GM04503 (cell line): Measurements from ENCODE around the gene CYP26B1.

Experiments used
- DNase-seq: peaks from one replicate; pipeline ENCODE4 v3.0.0-alpha.2; 2012; ENCODE audit warnings: low read depth

The CYP26B1 gene

GRCh38 chr2:72147303-72147971 is at the start of gene CYP26B1:
Gene CYP26B1 (minus strand): TSS chr2:72147862. CDS start chr2:72147834, 28 bp downstream.
- DNase-seq, result no peak

GRCh38 chr2:72193723-72194122 is 46.1 kb upstream of the CYP26B1 start:
- DNase-seq, result no peak

GRCh38 chr2:72191441-72191840 is 43.8 kb upstream of the CYP26B1 start:
- DNase-seq, result no peak

- no peak for DNase-seq
Observed at GRCh38 chr2:72185206-72185605, 37.5 kb upstream of the CYP26B1 start.

- no peak for DNase-seq
Observed at GRCh38 chr2:72183466-72183865, 35.8 kb upstream of the CYP26B1 start.

- no peak for DNase-seq
Observed at GRCh38 chr2:72183016-72183415, 35.4 kb upstream of the CYP26B1 start.

- no peak for DNase-seq
Observed at GRCh38 chr2:72182547-72182946, 34.9 kb upstream of the CYP26B1 start.

- DNase-seq, result no peak
Observed at GRCh38 chr2:72181616-72182015, 34.0 kb upstream of the CYP26B1 start.

- DNase-seq, result no peak
Observed at GRCh38 chr2:72180351-72180750, 32.7 kb upstream of the CYP26B1 start.

GRCh38 chr2:72178551-72178950 is 30.9 kb upstream of the CYP26B1 start:
- no peak for DNase-seq

GRCh38 chr2:72176281-72176680 is 28.6 kb upstream of the CYP26B1 start:
- DNase-seq, result no peak

GRCh38 chr2:72175636-72176035 is 28.0 kb upstream of the CYP26B1 start:
- no peak for DNase-seq

- no peak for DNase-seq
Observed at GRCh38 chr2:72173640-72174321, 26.1 kb upstream of the CYP26B1 start.

- DNase-seq, result no peak
Observed at GRCh38 chr2:72172478-72172877, 24.8 kb upstream of the CYP26B1 start.

- no peak for DNase-seq
Observed at GRCh38 chr2:72166279-72166678, 18.6 kb upstream of the CYP26B1 start.

GRCh38 chr2:72165792-72166191 is 18.1 kb upstream of the CYP26B1 start:
- no peak for DNase-seq

GRCh38 chr2:72162574-72162973 is 14.9 kb upstream of the CYP26B1 start:
- no peak for DNase-seq

- DNase-seq, result no peak
Observed at GRCh38 chr2:72159211-72159993, 11.7 kb upstream of the CYP26B1 start.

- DNase-seq, result no peak
Observed at GRCh38 chr2:72157871-72158771, 10.5 kb upstream of the CYP26B1 start.

GRCh38 chr2:72156872-72157271 is 9.2 kb upstream of the CYP26B1 start:
- no peak for DNase-seq

GRCh38 chr2:72155737-72156136 is 8.1 kb upstream of the CYP26B1 start:
- no peak for DNase-seq

GRCh38 chr2:72155151-72155550 is 7.5 kb upstream of the CYP26B1 start:
- no peak for DNase-seq
